ENCODE measurements around the gene NEUROD6.

DNA sequence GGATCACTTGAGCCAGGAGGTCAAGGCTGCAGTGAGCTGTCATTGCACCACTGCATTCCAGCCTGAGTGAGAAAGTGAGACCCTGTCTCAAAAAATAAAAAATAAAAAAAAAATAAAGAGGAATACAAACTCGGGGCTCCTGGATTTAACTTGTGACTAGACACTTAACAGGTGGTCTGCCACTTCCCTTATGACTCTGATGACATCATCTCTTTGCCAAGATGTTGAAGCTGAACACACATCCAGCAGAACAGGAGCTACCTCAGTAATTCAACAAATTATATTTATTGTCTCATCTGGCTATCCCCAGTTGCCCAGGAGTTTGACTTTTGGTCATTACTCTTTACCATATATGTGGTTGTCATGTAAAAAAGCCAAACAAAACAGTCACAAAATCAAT is 35.3 kb downstream of the NEUROD6 start:
- TF ChIP-seq GATA2 (IDR thresholded peaks at IDR 0.05; ENCODE audit: low read depth, low read length) = no peak
- TF ChIP-seq GATA3 (IDR thresholded peaks at IDR 0.05; ENCODE audit: low read depth, low read length) = no peak

Measured in SH-SY5Y (cell line).